SK-N-SH (cell line): ENCODE results near the gene NRCAM. TPM values are rescaled to one million over a fixed set of nuclear protein-coding genes. Genes with fewer than 3 reads are reported as not detected.

Source experiments
- CTCF ChIA-PET: fragments of 300-600, 350-600 bp; formaldehyde crosslinking; extraction: SDS; loops from one replicate; lab custom pipeline; 2021; lab: Yijun Ruan, JAX
- POLR2A ChIA-PET: fragments of 350-600 bp; sonication (Branson Sonifier 250); formaldehyde crosslinking; extraction: SDS; loops from one replicate; lab custom pipeline; 2020; ENCODE audit warnings: antibody characterized with exemption, inconsistent platforms; lab: Yijun Ruan, JAX
- DNase-seq: peaks from one replicate; pipeline ENCODE4 v3.0.0; 2012
- H2AFZ ChIP-seq: fragments of 200-600 bp; sonication (generic); 2 replicates; pipeline ENCODE4 v1.8.1; 2016; ENCODE audit warnings: antibody characterized with exemption, mild to moderate bottlenecking, low read depth
- H3F3A ChIP-seq: fragments of 200-600 bp; sonication (generic); replicated peaks from 2 replicates; pipeline ENCODE3; 2016; ENCODE audit warnings: antibody characterized with exemption, mild to moderate bottlenecking; ENCODE audit not compliant: insufficient read depth
- H3K27ac ChIP-seq, 2 experiments: fragments of 200-500 bp in 1 of 2; fragments of 200-600 bp in 1 of 2; sonication (Bioruptor generic) in 1 of 2; sonication (generic), shearing (Covaris generic) in 1 of 2; 2 replicates each; pipeline versions ENCODE4 v1.5.1 to v1.6.1; 2014 to 2016; ENCODE audit warnings: low read depth in 2 of 2, inconsistent platforms in 1 of 2, low read length in 1 of 2, mild to moderate bottlenecking in 1 of 2, mixed read lengths in 1 of 2
- H3K27me3 ChIP-seq: fragments of 200-600 bp; sonication (generic), shearing (Covaris generic); 2 replicates; pipeline ENCODE4 v1.6.1; 2016; ENCODE audit warnings: mixed run types; ENCODE audit not compliant: insufficient read depth
- H3K36me3 ChIP-seq, 2 experiments: fragments of 200-500 bp in 1 of 2; fragments of 200-600 bp in 1 of 2; sonication (Bioruptor generic) in 1 of 2; sonication (generic) in 1 of 2; replicated peaks in 1 of 2; 2 replicates each; pipeline versions ENCODE3 to v1.5.1; 2014 to 2016; ENCODE audit warnings: low read length in 1 of 2, mild to moderate bottlenecking in 1 of 2; ENCODE audit not compliant: insufficient read depth in 2 of 2, control insufficient read depth in 1 of 2
- H3K4me1 ChIP-seq, 2 experiments: fragments of 200-500 bp in 1 of 2; fragments of 200-600 bp in 1 of 2; sonication (Bioruptor generic) in 1 of 2; sonication (generic), shearing (Covaris generic) in 1 of 2; 2 replicates each; pipeline versions ENCODE4 v1.5.1 to v1.6.1; 2014 to 2016; ENCODE audit warnings: low read depth in 1 of 2, low read length in 1 of 2, mixed run types in 1 of 2; ENCODE audit not compliant: insufficient read depth in 2 of 2, control insufficient read depth in 1 of 2
- H3K4me2 ChIP-seq: fragments of 200-600 bp; sonication (generic), shearing (Covaris generic); 2 replicates; pipeline ENCODE4 v1.6.1; 2017; ENCODE audit warnings: mixed run types
- H3K4me3 ChIP-seq, 2 experiments: fragments of 200-500 bp in 1 of 2; fragments of 200-600 bp in 1 of 2; sonication (Bioruptor generic) in 1 of 2; sonication (generic), shearing (Covaris generic) in 1 of 2; 2 replicates each; pipeline versions ENCODE4 v1.5.1 to v1.8.1; 2014 to 2016; ENCODE audit warnings: low read depth in 2 of 2, inconsistent platforms in 1 of 2, low read length in 1 of 2, mild to moderate bottlenecking in 1 of 2, mixed read lengths in 1 of 2, moderate library complexity in 1 of 2
- H3K79me2 ChIP-seq: fragments of 200-600 bp; sonication (generic); 2 replicates; pipeline ENCODE4 v1.8.1; 2017; ENCODE audit warnings: mild to moderate bottlenecking; ENCODE audit not compliant: insufficient read depth
- H3K9ac ChIP-seq: fragments of 200-600 bp; sonication (generic); 2 replicates; pipeline ENCODE4 v1.6.1; 2017; ENCODE audit warnings: mixed run types
- H3K9me2 ChIP-seq: fragments of 200-600 bp; sonication (generic); 2 replicates; pipeline ENCODE4 v1.6.1; 2017; ENCODE audit warnings: mixed run types
- H3K9me3 ChIP-seq: fragments of 200-600 bp; sonication (generic); 2 replicates; pipeline ENCODE4 v1.6.1; 2017; ENCODE audit warnings: mixed run types, mild to moderate bottlenecking, moderate library complexity
- H4K20me1 ChIP-seq: fragments of 200-600 bp; sonication (generic); 2 replicates; pipeline ENCODE4 v1.6.1; 2017; ENCODE audit warnings: mild to moderate bottlenecking, mixed run types; ENCODE audit not compliant: insufficient read depth
- ELF1 ChIP-seq: IDR thresholded peaks from 2 replicates; pipeline ENCODE4 v1.4.0; 2012
- EP300 ChIP-seq, 2 experiments: IDR thresholded peaks; 2 replicates each; pipeline versions ENCODE4 v1.4.0 to v1.6.1; 2012; ENCODE audit warnings: borderline replicate concordance in 1 of 2, low read depth in 1 of 2, low read length in 1 of 2
- FOSL2 ChIP-seq: IDR thresholded peaks from 2 replicates; pipeline ENCODE4 v1.4.0; 2012; ENCODE audit warnings: low read depth, mild to moderate bottlenecking, moderate library complexity, borderline replicate concordance
- FOXJ3 ChIP-seq: sonication (generic); formaldehyde crosslinking; IDR thresholded peaks from 2 replicates; pipeline ENCODE4 v1.5.1; 2020; ENCODE audit warnings: mild to moderate bottlenecking, missing genetic modification reagents
- FOXM1 ChIP-seq: IDR thresholded peaks from 2 replicates; pipeline ENCODE4 v1.4.0; 2012; ENCODE audit warnings: low read depth, mild to moderate bottlenecking
- GABPA ChIP-seq: IDR thresholded peaks from 2 replicates; pipeline ENCODE4 v1.4.0; 2012; ENCODE audit warnings: low read depth, mild to moderate bottlenecking
- GATA2 ChIP-seq: sonication (generic); formaldehyde crosslinking; IDR thresholded peaks from 2 replicates; pipeline ENCODE4 v1.5.0; 2020; ENCODE audit warnings: mild to moderate bottlenecking, missing genetic modification reagents
- NFIC ChIP-seq: IDR thresholded peaks from 2 replicates; pipeline ENCODE4 v1.4.0; 2012; ENCODE audit warnings: borderline replicate concordance
- NRF1 ChIP-seq: IDR thresholded peaks from 2 replicates; pipeline ENCODE4 v1.6.1; 2012; ENCODE audit warnings: low read depth, mild to moderate bottlenecking, low read length
- RCOR1 ChIP-seq: fragments of 150-350 bp; IDR thresholded peaks from 2 replicates; pipeline ENCODE4 v1.6.1; 2017; ENCODE audit warnings: antibody characterized with exemption, low read length
- RFX5 ChIP-seq: IDR thresholded peaks from 2 replicates; pipeline ENCODE4 v1.6.1; 2012; ENCODE audit warnings: mild to moderate bottlenecking, improper control_type of control experiment, low read length
- RXRA ChIP-seq: IDR thresholded peaks from 2 replicates; pipeline ENCODE4 v1.4.0; 2012; ENCODE audit warnings: low read depth, mild to moderate bottlenecking, borderline replicate concordance
- TAF1 ChIP-seq: IDR thresholded peaks from 2 replicates; pipeline ENCODE4 v1.6.1; 2012; ENCODE audit warnings: low read depth, mild to moderate bottlenecking, low read length, moderate library complexity, borderline replicate concordance
- WGBS: methylation state at CpG from one replicate; pipeline ENCODE4 v1.1.6; 2017; ENCODE audit warnings: low lambda C conversion rate; 5-methylcytosine and 5-hydroxymethylcytosine counted together
- polyA plus RNA-seq, 3 experiments: library from polyadenylated mRNA; depleted of rRNA; stranded (reverse); fragments of >200 nt; gene quantifications; 2 replicates each; pipeline ENCODE4 v1.2.3, GENCODE V29; 2012
- TF ChIP-seq, protein P1 (sequence below): IDR thresholded peaks from 2 replicates; pipeline ENCODE4 v1.4.0; 2012; ENCODE audit warnings: low read depth, borderline replicate concordance
- TF ChIP-seq, protein P2 (sequence below): IDR thresholded peaks from 2 replicates; pipeline ENCODE4 v1.4.0; 2012; ENCODE audit warnings: low read depth, borderline replicate concordance
- TF ChIP-seq, protein P3 (sequence below): fragments of 200-600 bp; sonication (generic); IDR thresholded peaks from 2 replicates; pipeline ENCODE4 v1.6.1; 2017; ENCODE audit warnings: antibody characterized with exemption, mild to moderate bottlenecking, moderate library complexity
- TF ChIP-seq, protein P4 (sequence below): fragments of 150-350 bp; IDR thresholded peaks from 2 replicates; pipeline ENCODE4 v1.6.1; 2017; ENCODE audit warnings: antibody characterized with exemption, low read length, low read depth, borderline replicate concordance
- TF ChIP-seq, protein P5 (sequence below): fragments of 150-350 bp; IDR thresholded peaks from 2 replicates; pipeline ENCODE4 v1.6.1; 2016; ENCODE audit warnings: mild to moderate bottlenecking, low read depth, low read length

The NRCAM gene
- polyA plus RNA-seq, 1 of the 3 experiments (the other 2 are of a cell fraction): 1.1 TPM

DNA sequence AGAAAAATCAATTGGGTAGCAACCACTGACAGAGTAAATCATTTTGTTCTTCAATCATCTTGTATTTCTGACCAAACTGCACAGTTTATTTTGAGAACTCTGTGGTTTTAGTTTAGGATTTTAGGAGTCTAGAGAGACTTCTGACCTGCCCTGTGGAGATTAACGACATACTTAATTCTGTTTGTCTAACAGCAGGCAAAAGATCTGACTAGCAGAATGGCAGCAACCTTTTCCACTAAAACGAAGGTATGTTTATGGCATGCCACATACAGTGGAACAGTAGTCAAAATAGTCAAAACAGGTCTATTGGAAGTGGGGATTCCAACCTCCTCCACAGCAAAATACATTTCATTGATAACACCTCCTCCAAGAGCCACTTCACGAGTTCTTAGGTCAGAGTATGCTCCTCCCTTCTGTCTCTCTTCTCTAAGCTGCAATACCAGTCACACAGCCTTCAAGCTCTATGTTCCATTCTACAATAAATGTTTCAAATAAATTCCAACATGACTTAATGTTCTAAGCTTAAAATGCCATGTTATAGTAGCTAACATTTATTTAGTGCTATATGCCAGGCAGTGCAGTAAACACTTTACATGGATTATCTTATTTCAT is 34.4 kb downstream of the NRCAM start (continued):
- TF ChIP-seq, protein P1, sequence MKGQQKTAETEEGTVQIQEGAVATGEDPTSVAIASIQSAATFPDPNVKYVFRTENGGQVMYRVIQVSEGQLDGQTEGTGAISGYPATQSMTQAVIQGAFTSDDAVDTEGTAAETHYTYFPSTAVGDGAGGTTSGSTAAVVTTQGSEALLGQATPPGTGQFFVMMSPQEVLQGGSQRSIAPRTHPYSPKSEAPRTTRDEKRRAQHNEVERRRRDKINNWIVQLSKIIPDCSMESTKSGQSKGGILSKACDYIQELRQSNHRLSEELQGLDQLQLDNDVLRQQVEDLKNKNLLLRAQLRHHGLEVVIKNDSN: no peak
- TF ChIP-seq TAF1: no peak
- TF ChIP-seq RXRA: no peak
- TF ChIP-seq, protein P2, sequence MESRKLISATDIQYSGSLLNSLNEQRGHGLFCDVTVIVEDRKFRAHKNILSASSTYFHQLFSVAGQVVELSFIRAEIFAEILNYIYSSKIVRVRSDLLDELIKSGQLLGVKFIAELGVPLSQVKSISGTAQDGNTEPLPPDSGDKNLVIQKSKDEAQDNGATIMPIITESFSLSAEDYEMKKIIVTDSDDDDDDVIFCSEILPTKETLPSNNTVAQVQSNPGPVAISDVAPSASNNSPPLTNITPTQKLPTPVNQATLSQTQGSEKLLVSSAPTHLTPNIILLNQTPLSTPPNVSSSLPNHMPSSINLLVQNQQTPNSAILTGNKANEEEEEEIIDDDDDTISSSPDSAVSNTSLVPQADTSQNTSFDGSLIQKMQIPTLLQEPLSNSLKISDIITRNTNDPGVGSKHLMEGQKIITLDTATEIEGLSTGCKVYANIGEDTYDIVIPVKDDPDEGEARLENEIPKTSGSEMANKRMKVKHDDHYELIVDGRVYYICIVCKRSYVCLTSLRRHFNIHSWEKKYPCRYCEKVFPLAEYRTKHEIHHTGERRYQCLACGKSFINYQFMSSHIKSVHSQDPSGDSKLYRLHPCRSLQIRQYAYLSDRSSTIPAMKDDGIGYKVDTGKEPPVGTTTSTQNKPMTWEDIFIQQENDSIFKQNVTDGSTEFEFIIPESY: no peak
- no peak for TF ChIP-seq ELF1

DNA sequence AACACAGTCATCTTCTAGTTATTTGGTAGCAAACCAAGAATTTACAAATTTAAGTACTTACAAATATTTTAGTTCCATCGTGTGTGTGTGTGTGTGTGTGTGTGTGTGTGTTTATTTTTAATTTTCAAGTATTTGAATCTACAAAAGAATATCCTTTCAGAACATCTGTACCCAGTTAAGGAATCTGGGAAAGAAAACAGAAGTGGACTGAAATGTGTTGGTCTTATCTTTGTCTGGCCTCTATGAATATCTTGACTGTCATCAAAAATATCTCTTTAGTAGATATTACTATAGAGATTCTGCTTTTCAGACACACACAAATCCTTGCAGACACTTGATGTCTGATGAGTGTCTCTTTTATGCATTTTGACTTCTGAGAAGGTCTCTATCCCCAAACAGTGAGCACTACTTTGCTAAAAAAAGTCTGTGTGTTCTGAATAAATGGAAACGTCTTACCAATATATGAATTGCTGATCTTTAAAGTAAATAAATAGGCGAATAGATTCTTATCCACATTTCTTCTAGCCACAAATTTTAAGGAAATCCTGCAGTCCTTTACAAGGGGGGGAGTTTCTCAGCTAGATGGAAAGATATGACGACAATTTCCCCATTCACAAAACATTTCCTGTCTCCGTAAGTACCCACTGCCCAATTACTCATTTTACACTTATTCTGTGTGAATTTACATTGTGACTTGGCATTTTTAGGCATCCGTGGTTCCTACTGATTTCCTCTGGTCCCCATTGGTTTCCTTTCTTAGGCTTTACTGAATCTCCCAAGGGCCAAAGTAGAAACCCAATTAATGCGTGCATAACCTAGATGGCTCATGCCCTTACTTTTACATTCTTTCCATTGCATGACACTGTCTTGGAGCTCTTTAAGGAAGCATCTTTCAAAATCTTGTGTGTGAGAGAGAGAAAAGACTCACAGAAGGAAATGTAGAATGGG is 36.0 kb downstream of the NRCAM start:
- peak overlapping the region; percentile 14 to 98; a peak in 3 of 4 replicates for H3K27ac ChIP-seq
- peak overlapping the region; percentile 17; the same call in 1 of the 2 replicates for H3K4me2 ChIP-seq
- ChIA-PET CTCF (interaction anchor here (1.3 to 1.8 kb wide), 2 partner anchors 34 to 41 kb away, joined by 6 read pairs; no protein-coding TSS in a partner anchor), POLR2A (no interaction called here)
- H3K9me2 ChIP-seq: no peaks in the 10 kb centered on the region
- DNase-seq: no peak
- no peaks in the 10 kb centered on the region for H3K27me3 ChIP-seq
- no peaks in the 10 kb centered on the region for H3K79me2 ChIP-seq
- no peaks in the 10 kb centered on the region for H3F3A ChIP-seq
- no peak overlapping the region; a peak in 1 of 4 replicates for H3K4me3 ChIP-seq
- H4K20me1 ChIP-seq: no peaks in the 10 kb centered on the region
- WGBS: 9% methylated on average over 7 of the region's 7 CpGs
- no peaks in the 10 kb centered on the region for H3K9me3 ChIP-seq
- H3K4me1 ChIP-seq: peaks cover 26 to 63% of the 10 kb centered on the region in 2 experiments; a peak in 3 of 4 replicates
- 0 out of 2 replicates have a peak overlapping the region, but pooled peaks have one; percentile 23 for H2AFZ ChIP-seq
- no peaks in the 10 kb centered on the region for H3K36me3 ChIP-seq
- H3K9ac ChIP-seq: no peak overlapping the region
- TF ChIP-seq EP300 (IDR thresholded peaks at IDR 0.05; ENCODE audit: borderline replicate concordance in 1 of 2, low read depth in 1 of 2, low read length in 1 of 2) (peak in 1 of 2 experiments; percentile 91; a peak in 2 of 4 replicates), GABPA (no peak), NRF1 (no peak), RFX5 (no peak; the same call in 1 of the 2 replicates), TAF1 (no peak), FOSL2 (no peak), RXRA (no peak), GATA2 (peak; percentile 77), FOXJ3 (CRISPR knock-in tag) (0 out of 2 replicates have a peak, but pooled peaks have one; percentile 30), FOXM1 (no peak), ELF1 (no peak), NFIC (no peak), RCOR1 (peak; percentile 84; the same call in 1 of the 2 replicates)
- TF ChIP-seq, protein P2: no peak
- TF ChIP-seq, protein P3, sequence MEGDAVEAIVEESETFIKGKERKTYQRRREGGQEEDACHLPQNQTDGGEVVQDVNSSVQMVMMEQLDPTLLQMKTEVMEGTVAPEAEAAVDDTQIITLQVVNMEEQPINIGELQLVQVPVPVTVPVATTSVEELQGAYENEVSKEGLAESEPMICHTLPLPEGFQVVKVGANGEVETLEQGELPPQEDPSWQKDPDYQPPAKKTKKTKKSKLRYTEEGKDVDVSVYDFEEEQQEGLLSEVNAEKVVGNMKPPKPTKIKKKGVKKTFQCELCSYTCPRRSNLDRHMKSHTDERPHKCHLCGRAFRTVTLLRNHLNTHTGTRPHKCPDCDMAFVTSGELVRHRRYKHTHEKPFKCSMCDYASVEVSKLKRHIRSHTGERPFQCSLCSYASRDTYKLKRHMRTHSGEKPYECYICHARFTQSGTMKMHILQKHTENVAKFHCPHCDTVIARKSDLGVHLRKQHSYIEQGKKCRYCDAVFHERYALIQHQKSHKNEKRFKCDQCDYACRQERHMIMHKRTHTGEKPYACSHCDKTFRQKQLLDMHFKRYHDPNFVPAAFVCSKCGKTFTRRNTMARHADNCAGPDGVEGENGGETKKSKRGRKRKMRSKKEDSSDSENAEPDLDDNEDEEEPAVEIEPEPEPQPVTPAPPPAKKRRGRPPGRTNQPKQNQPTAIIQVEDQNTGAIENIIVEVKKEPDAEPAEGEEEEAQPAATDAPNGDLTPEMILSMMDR: no peak
- TF ChIP-seq, protein P4, sequence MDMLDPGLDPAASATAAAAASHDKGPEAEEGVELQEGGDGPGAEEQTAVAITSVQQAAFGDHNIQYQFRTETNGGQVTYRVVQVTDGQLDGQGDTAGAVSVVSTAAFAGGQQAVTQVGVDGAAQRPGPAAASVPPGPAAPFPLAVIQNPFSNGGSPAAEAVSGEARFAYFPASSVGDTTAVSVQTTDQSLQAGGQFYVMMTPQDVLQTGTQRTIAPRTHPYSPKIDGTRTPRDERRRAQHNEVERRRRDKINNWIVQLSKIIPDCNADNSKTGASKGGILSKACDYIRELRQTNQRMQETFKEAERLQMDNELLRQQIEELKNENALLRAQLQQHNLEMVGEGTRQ: no peak
- TF ChIP-seq, protein P5, sequence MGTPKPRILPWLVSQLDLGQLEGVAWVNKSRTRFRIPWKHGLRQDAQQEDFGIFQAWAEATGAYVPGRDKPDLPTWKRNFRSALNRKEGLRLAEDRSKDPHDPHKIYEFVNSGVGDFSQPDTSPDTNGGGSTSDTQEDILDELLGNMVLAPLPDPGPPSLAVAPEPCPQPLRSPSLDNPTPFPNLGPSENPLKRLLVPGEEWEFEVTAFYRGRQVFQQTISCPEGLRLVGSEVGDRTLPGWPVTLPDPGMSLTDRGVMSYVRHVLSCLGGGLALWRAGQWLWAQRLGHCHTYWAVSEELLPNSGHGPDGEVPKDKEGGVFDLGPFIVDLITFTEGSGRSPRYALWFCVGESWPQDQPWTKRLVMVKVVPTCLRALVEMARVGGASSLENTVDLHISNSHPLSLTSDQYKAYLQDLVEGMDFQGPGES: no peak
